ENCODE measurements around the gene DOCK9. TPM values are rescaled to one million over a fixed set of nuclear protein-coding genes. Genes with fewer than 3 reads are reported as not detected.
A peak's percentile ranks its signal among the peaks of the same experiment; 100 is the strongest.

DOCK9 gene
- total RNA-seq, 4 donors from 2014 or later, result 121 to 240 (median 200) TPM

GRCh38 chr13:98918771-98919170 lies 59.1 kb downstream of the DOCK9 start:
- no peaks in the 10 kb centered on the region for H3K9me3 ChIP-seq
- no peak overlapping the region for H3K4me3 ChIP-seq
- peaks cover 8% of the 10 kb centered on the region for H3K4me1 ChIP-seq
- TF ChIP-seq CTCF (IDR thresholded peaks at IDR 0.05) (no peak), EP300 (IDR thresholded peaks at IDR 0.05) (no peak), POLR2AphosphoS5 (IDR thresholded peaks at IDR 0.05) (no peak), POLR2A (IDR thresholded peaks at IDR 0.05) (no peak)
- WGBS, result 74% methylated on average over 4 of the region's 4 CpGs
- no peak for DNase-seq (ENCODE audit: low spot score in 2 of 2)
- H3K27ac ChIP-seq, result no peak overlapping the region
- no peaks in the 10 kb centered on the region for H3K27me3 ChIP-seq
- H3K36me3 ChIP-seq, result peaks cover 18% of the 10 kb centered on the region

- Histone ChIP-seq H3K9me3 (no peaks in the 10 kb centered on the region), H3K36me3 (peaks cover 18% of the 10 kb centered on the region), H3K27ac (peak overlapping the region; percentile 20), H3K4me1 (peaks cover 6% of the 10 kb centered on the region), H3K27me3 (no peaks in the 10 kb centered on the region), H3K4me3 (no peak overlapping the region)
- 27% methylated on average over 1 of the region's 1 CpG for WGBS
- no peak for DNase-seq (ENCODE audit: low spot score in 2 of 2)
- no peak for TF ChIP-seq CTCF (IDR thresholded peaks at IDR 0.05)
- no peak for TF ChIP-seq POLR2A (IDR thresholded peaks at IDR 0.05)
- no peak for TF ChIP-seq EP300 (IDR thresholded peaks at IDR 0.05)
- TF ChIP-seq POLR2AphosphoS5 (IDR thresholded peaks at IDR 0.05), result no peak
Measured at GRCh38 chr13:98917116-98917515, 60.7 kb downstream of the DOCK9 start.

- no peak for TF ChIP-seq EP300 (IDR thresholded peaks at IDR 0.05)
- no peak for TF ChIP-seq POLR2AphosphoS5 (IDR thresholded peaks at IDR 0.05)
- TF ChIP-seq POLR2A (IDR thresholded peaks at IDR 0.05), result no peak
- no CpG with 5 or more reads among the region's 1 CpG for WGBS
- H3K9me3 ChIP-seq, result no peaks in the 10 kb centered on the region
- no peak overlapping the region for H3K27ac ChIP-seq
- peaks cover 6% of the 10 kb centered on the region for H3K4me1 ChIP-seq
- no peaks in the 10 kb centered on the region for H3K27me3 ChIP-seq
- H3K4me3 ChIP-seq, result no peak overlapping the region
- DNase-seq (ENCODE audit: low spot score in 2 of 2), result no peak
- H3K36me3 ChIP-seq, result peaks cover 11% of the 10 kb centered on the region
Measured at GRCh38 chr13:98916403-98916802, 61.5 kb downstream of the DOCK9 start.

GRCh38 chr13:98915981-98916380 lies 61.9 kb downstream of the DOCK9 start:
- Histone ChIP-seq H3K36me3 (peaks cover 11% of the 10 kb centered on the region), H3K4me1 (peaks cover 6% of the 10 kb centered on the region), H3K27ac (no peak overlapping the region), H3K27me3 (no peaks in the 10 kb centered on the region), H3K4me3 (no peak overlapping the region), H3K9me3 (no peaks in the 10 kb centered on the region)
- no peak for DNase-seq (ENCODE audit: low spot score in 2 of 2)
- no peak for TF ChIP-seq CTCF (IDR thresholded peaks at IDR 0.05)
- no peak for TF ChIP-seq POLR2AphosphoS5 (IDR thresholded peaks at IDR 0.05)
- no peak for TF ChIP-seq EP300 (IDR thresholded peaks at IDR 0.05)
- TF ChIP-seq POLR2A (IDR thresholded peaks at IDR 0.05), result no peak
- 69% methylated on average over 4 of the region's 5 CpGs for WGBS

- no peak for TF ChIP-seq POLR2A (IDR thresholded peaks at IDR 0.05)
- no peak for TF ChIP-seq EP300 (IDR thresholded peaks at IDR 0.05)
- TF ChIP-seq POLR2AphosphoS5 (IDR thresholded peaks at IDR 0.05), result no peak
- no peak for TF ChIP-seq CTCF (IDR thresholded peaks at IDR 0.05)
- 80% methylated on average over 1 of the region's 1 CpG for WGBS
- no peak for DNase-seq (ENCODE audit: low spot score in 2 of 2)
- H3K27ac ChIP-seq, result no peak overlapping the region
- H3K4me1 ChIP-seq, result peaks cover 6% of the 10 kb centered on the region
- H3K4me3 ChIP-seq, result no peak overlapping the region
- H3K9me3 ChIP-seq, result no peaks in the 10 kb centered on the region
- H3K36me3 ChIP-seq, result peaks cover 11% of the 10 kb centered on the region
- H3K27me3 ChIP-seq, result no peaks in the 10 kb centered on the region
Measured at GRCh38 chr13:98915563-98915962, 62.3 kb downstream of the DOCK9 start.

- Histone ChIP-seq H3K27ac (no peak overlapping the region), H3K27me3 (no peaks in the 10 kb centered on the region), H3K4me3 (no peak overlapping the region), H3K36me3 (peaks cover 8% of the 10 kb centered on the region), H3K4me1 (peaks cover 6% of the 10 kb centered on the region), H3K9me3 (no peaks in the 10 kb centered on the region)
- TF ChIP-seq EP300 (IDR thresholded peaks at IDR 0.05) (no peak), CTCF (IDR thresholded peaks at IDR 0.05) (no peak), POLR2A (IDR thresholded peaks at IDR 0.05) (no peak), POLR2AphosphoS5 (IDR thresholded peaks at IDR 0.05) (no peak)
- no peak for DNase-seq (ENCODE audit: low spot score in 2 of 2)
- WGBS, result 62% methylated on average over 5 of the region's 5 CpGs
Measured at GRCh38 chr13:98913741-98914140, 64.1 kb downstream of the DOCK9 start.

Data from suprapubic skin (tissue), 4 donors.